K562 (cell line): ENCODE measurements around the gene RSBN1L. TPM values are rescaled to one million over a fixed set of nuclear protein-coding genes. Genes with fewer than 3 reads are reported as not detected.

Source experiments
- ATAC-seq: fragments of 200-7000 bp; cut with Tn5 transposase; 3 replicates; pipeline ENCODE4 v1.9.1; 2020; ENCODE audit warnings: moderate library complexity
- BruUV-seq: library from RNA; stranded (reverse); fragments of 400-500 nt; replicated peaks from 2 replicates; lab custom pipeline; 2021; lab: Mats Ljungman, UMichigan
- CTCF ChIA-PET: fragments of 300-600 bp; formaldehyde crosslinking; extraction: SDS; loops from one replicate; lab custom pipeline; 2021; ENCODE audit warnings: low intra/inter-chr PET ratio; lab: Yijun Ruan, JAX
- POLR2A ChIA-PET: fragments of 300-600, 350-650 bp; sonication (Branson Sonifier 250); formaldehyde crosslinking; extraction: SDS; loops from one replicate; lab custom pipeline; 2021; ENCODE audit warnings: antibody characterized with exemption, inconsistent platforms; lab: Yijun Ruan, JAX
- DNase-seq, 4 experiments: peaks; one replicate each; pipeline versions ENCODE4 v3.0.0 to v3.0.0-alpha.2; 2011 to 2018; ENCODE audit warnings: low spot score in 3 of 4, mixed read lengths in 3 of 4; ENCODE audit errors: extremely low read depth in 1 of 4
- FAIRE-seq: peaks from 2 replicates; lab custom pipeline; 2011; peaks lifted over from hg19 to GRCh38; lab: Jason Lieb, UNC
- H2AFZ ChIP-seq: 2 replicates; pipeline ENCODE4 v1.6.0; 2011; ENCODE audit warnings: low read depth, low read length, control low read depth, inconsistent platforms
- H3K27ac ChIP-seq: fragments of 200-600 bp; 3 replicates; pipeline ENCODE4 v1.8.0; 2011; ENCODE audit warnings: low read depth, mild to moderate bottlenecking, control low read depth, inconsistent platforms, low read length, moderate library complexity, mixed read lengths; ENCODE audit errors: extremely low read depth
- H3K27me3 ChIP-seq, 2 experiments: fragments of 300-600 bp in 1 of 2; 2 replicates in 1 of 2; 3 replicates in 1 of 2; pipeline versions ENCODE4 v1.6.0 to v1.8.0; 2011; ENCODE audit warnings: inconsistent platforms in 2 of 2, low read length in 2 of 2, mild to moderate bottlenecking in 1 of 2, mixed read lengths in 1 of 2, moderate library complexity in 1 of 2; ENCODE audit not compliant: control insufficient read depth in 2 of 2, insufficient read depth in 2 of 2
- H3K36me3 ChIP-seq: fragments of 300-600 bp; 3 replicates; pipeline ENCODE4 v1.8.0; 2011; ENCODE audit warnings: mild to moderate bottlenecking, low read length, inconsistent platforms; ENCODE audit not compliant: control insufficient read depth, insufficient read depth
- H3K4me1 ChIP-seq, 2 experiments: fragments of 200-600 bp in 1 of 2; replicated peaks in 1 of 2; 2 replicates in 1 of 2; 3 replicates in 1 of 2; pipeline versions ENCODE4 v1.5.1 to v1.8.0; 2011; ENCODE audit warnings: inconsistent platforms in 2 of 2, low read length in 2 of 2, mild to moderate bottlenecking in 1 of 2, mixed read lengths in 1 of 2, moderate library complexity in 1 of 2; ENCODE audit not compliant: control insufficient read depth in 2 of 2, insufficient read depth in 2 of 2
- H3K4me2 ChIP-seq: 2 replicates; pipeline ENCODE4 v1.6.1; 2011; ENCODE audit warnings: low read length, control low read depth, inconsistent platforms, mixed read lengths; ENCODE audit not compliant: insufficient read depth
- H3K4me3 ChIP-seq: fragments of 200-600 bp; sonication (generic), shearing (Covaris generic); 2 replicates; pipeline ENCODE4 v1.5.1; 2016; ENCODE audit warnings: control low read depth, inconsistent platforms
- H3K79me2 ChIP-seq: fragments of 200-600 bp; 3 replicates; pipeline ENCODE4 v1.8.0; 2011; ENCODE audit warnings: low read length, inconsistent platforms; ENCODE audit not compliant: control insufficient read depth, insufficient read depth
- H3K9ac ChIP-seq, 2 experiments: 2 replicates each; pipeline versions ENCODE4 v1.6.0 to v1.6.1; 2011; ENCODE audit warnings: low read depth in 2 of 2, low read length in 2 of 2, control low read depth in 1 of 2, inconsistent platforms in 1 of 2, mild to moderate bottlenecking in 1 of 2, mixed read lengths in 1 of 2; ENCODE audit not compliant: insufficient read depth in 1 of 2
- H3K9me1 ChIP-seq: one replicate; pipeline ENCODE4 v1.6.0; 2011; ENCODE audit warnings: inconsistent platforms, mild to moderate bottlenecking, low read length, moderate library complexity; ENCODE audit not compliant: control insufficient read depth, insufficient read depth
- H3K9me3 ChIP-seq: replicated peaks from 2 replicates; pipeline ENCODE4 v1.5.1; 2011; ENCODE audit warnings: low read depth, low read length, inconsistent platforms; ENCODE audit not compliant: control insufficient read depth, insufficient read depth
- H4K20me1 ChIP-seq: replicated peaks from 2 replicates; pipeline ENCODE4 v1.6.1; 2011; ENCODE audit warnings: low read length, inconsistent platforms, mixed read lengths; ENCODE audit not compliant: control insufficient read depth, insufficient read depth
- C11orf30 ChIP-seq: fragments of 450-650 bp; IDR thresholded peaks from 2 replicates; pipeline ENCODE4 v1.6.1; 2016; ENCODE audit warnings: low read depth, mild to moderate bottlenecking
- CEBPB ChIP-seq: fragments of 450-650 bp; IDR thresholded peaks from 2 replicates; pipeline ENCODE4 v1.6.1; 2016; ENCODE audit warnings: missing genetic modification characterization, missing compliant biosample characterization
- CHCHD3 ChIP-seq: fragments of 250-450 bp; sonication (Bioruptor Pico); IDR thresholded peaks from 2 replicates; pipeline ENCODE4 v2.1.2; 2022; ENCODE audit warnings: mild to moderate bottlenecking
- EP400 ChIP-seq: fragments of 450-650 bp; IDR thresholded peaks from 2 replicates; pipeline ENCODE4 v1.6.1; 2017; ENCODE audit warnings: antibody characterized with exemption, mild to moderate bottlenecking, moderate library complexity
- NFE2 ChIP-seq: IDR thresholded peaks from 2 replicates; pipeline ENCODE4 v1.6.1; 2014; ENCODE audit warnings: antibody characterized with exemption, low read depth
- WGBS: fragments of 100-300 bp; shearing (Covaris generic); methylation state at CpG from one replicate; pipeline ENCODE4 v1.1.6; 2016; ENCODE audit warnings: low coverage, mixed read lengths; ENCODE audit not compliant: insufficient coverage; ENCODE audit errors: missing lambda C conversion rate; 5-methylcytosine and 5-hydroxymethylcytosine counted together
- in situ Hi-C: fragments of 300-500 bp; cut with MboI; formaldehyde crosslinking; loops from 4 replicates; pipeline ENCODE4 v1.15.0; 2018; ENCODE audit warnings: inconsistent platforms, mixed read lengths
- intact Hi-C: fragments of 100-400 bp; cut with micrococcal nuclease; formaldehyde crosslinking; loops from 2 replicates; pipeline ENCODE4 v1.14.2; 2022
- polyA plus RNA-seq, 8 experiments: library from polyadenylated mRNA; depleted of rRNA in 4 of 8; stranded (reverse) in 5 of 8; unstranded in 3 of 8; fragments of >200 nt; fragmentation: Nextera tagmentation in 2 of 8; fragmentation: Illumina TruSeq in 1 of 8; extraction: Ambion mirVana in 2 of 8; extraction: Trizol in 1 of 8; gene quantifications; 2 replicates each; pipeline versions ENCODE4 v1.2.1 to v1.2.3, GENCODE V29; 2011 to 2014; ENCODE audit warnings: inconsistent platforms in 1 of 8, missing spikeins in 1 of 8
- total RNA-seq, 7 experiments: library from RNA; depleted of rRNA in 6 of 7; stranded (reverse); fragments of >200 nt in 6 of 7; fragmentation: Illumina TruSeq in 2 of 7; extraction: Trizol in 2 of 7; gene quantifications; 2 replicates each; pipeline versions ENCODE4 v1.2.1 to v1.2.3, GENCODE V29; 2011 to 2021; ENCODE audit warnings: low replicate concordance in 1 of 7

RSBN1L gene
- total and polyA plus RNA-seq, 9 of the 15 experiments (the other 6 are each of a cell fraction or from before 2014, with no cell fraction given) = 6.2 to 35.2 (median 20.1) TPM

DNA sequence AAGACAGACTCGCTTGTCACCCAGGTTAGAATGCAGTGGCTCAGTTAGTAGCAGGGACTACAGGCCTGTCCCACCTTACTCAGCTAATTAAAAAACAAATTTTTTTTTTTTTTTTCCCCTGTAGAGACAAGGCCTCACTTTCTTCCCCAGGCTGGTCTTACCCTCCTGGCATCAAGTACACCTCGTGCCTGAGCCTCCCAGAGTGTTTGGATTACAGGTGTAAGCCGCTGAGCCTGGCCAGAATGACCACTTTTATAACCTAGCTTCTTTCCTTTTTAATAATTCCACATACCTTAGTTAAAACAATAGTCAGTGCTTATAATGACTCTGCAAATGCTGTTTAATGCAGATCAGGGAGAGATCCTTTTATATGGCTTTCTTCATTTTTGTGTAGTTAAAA is 31.3 kb downstream of the RSBN1L start:
- Histone ChIP-seq H3K27me3 (no peaks in the 10 kb centered on the region), H3K27ac (peak overlapping the region; percentile 30), H3K9me3 (no peaks in the 10 kb centered on the region), H4K20me1 (peaks cover 3% of the 10 kb centered on the region; the same call in 1 of the 2 replicates), H2AFZ (no peak overlapping the region), H3K4me2 (peak overlapping the region; percentile 1; the same call in 1 of the 2 replicates)
- POLR2A ChIA-PET = interaction anchor here (0.6 to 2.4 kb wide), 10 partner anchors 8 to 1845 kb away, joined by 3 to 11 read pairs (median 4); partner anchors contain the start of gene RSBN1L
- WGBS = 55% methylated on average over 3 of the region's 3 CpGs
- peak; percentile 36 for ATAC-seq
- in situ Hi-C loops = no loop called here
- CTCF ChIA-PET = no interaction called here
- TF ChIP-seq C11orf30 = 0 out of 2 replicates have a peak, but pooled peaks have one; percentile 24
- TF ChIP-seq EP400 = 0 out of 2 replicates have a peak, but pooled peaks have one; percentile 24
- no peak for TF ChIP-seq CHCHD3 (CRISPR knock-in tag)
- TF ChIP-seq CEBPB = no peak
- TF ChIP-seq NFE2 = 0 out of 2 replicates have a peak, but pooled peaks have one; percentile 31
- TF ChIP-seq, all 486 proteins: peak for 3
- H3K4me3 ChIP-seq = no peak overlapping the region
- FAIRE-seq (no peak), DNase-seq (no peak)
- H3K4me1 ChIP-seq = peaks cover 11 to 22% of the 10 kb centered on the region in 2 experiments; a peak in 4 of 5 replicates
- no peaks in the 10 kb centered on the region for H3K9me1 ChIP-seq
- H3K79me2 ChIP-seq = peaks cover 89% of the 10 kb centered on the region
- intact Hi-C loops = no loop called here
- peaks cover 5% of the 10 kb centered on the region; the same call in 1 of the 3 replicates for H3K36me3 ChIP-seq
- no TSS peak for BruUV-seq
- H3K9ac ChIP-seq = peak overlapping the region; percentile 18 to 32; a peak in 3 of 4 replicates
